ENCODE measurements around the gene B3GALT5.
"Not testable (repeated sequence)": the region's sequence is repeated elsewhere in the genome, so short reads cannot be mapped to it uniquely, and the experiment has no call there.

Gene B3GALT5

GRCh38 chr21:39612233-39613040 is at the start of gene B3GALT5:
Gene B3GALT5 (plus strand): TSS chr21:39612940. CDS start chr21:39660560, 47,620 bp downstream.
- peak; percentile 32 for DNase-seq

GRCh38 chr21:39564200-39564599 is 48.5 kb upstream of the B3GALT5 start:
- DNase-seq = peak; percentile 72

GRCh38 chr21:39567180-39567972 is 45.4 kb upstream of the B3GALT5 start:
- no peak for DNase-seq

- DNase-seq = no peak
Measured at GRCh38 chr21:39568361-39568760, 44.4 kb upstream of the B3GALT5 start.

GRCh38 chr21:39575775-39576174 is 37.0 kb upstream of the B3GALT5 start:
- DNase-seq = no peak

GRCh38 chr21:39576518-39577128 is 36.1 kb upstream of the B3GALT5 start:
- DNase-seq = no peak

GRCh38 chr21:39579734-39580332 is 32.9 kb upstream of the B3GALT5 start:
- no peak for DNase-seq

- DNase-seq = no peak
Measured at GRCh38 chr21:39580744-39581143, 32.0 kb upstream of the B3GALT5 start.

- no peak for DNase-seq
Measured at GRCh38 chr21:39581414-39581813, 31.3 kb upstream of the B3GALT5 start.

GRCh38 chr21:39582749-39583148 is 30.0 kb upstream of the B3GALT5 start:
- no peak for DNase-seq

- not testable (repeated sequence) for DNase-seq
Measured at GRCh38 chr21:39583586-39583985, 29.2 kb upstream of the B3GALT5 start.

- DNase-seq = no peak
Measured at GRCh38 chr21:39587376-39587775, 25.4 kb upstream of the B3GALT5 start.

GRCh38 chr21:39588884-39589283 is 23.9 kb upstream of the B3GALT5 start:
- DNase-seq = no peak

GRCh38 chr21:39593522-39593921 is 19.2 kb upstream of the B3GALT5 start:
- DNase-seq = no peak

GRCh38 chr21:39595465-39595864 is 17.3 kb upstream of the B3GALT5 start:
- DNase-seq = no peak

GRCh38 chr21:39597595-39597994 is 15.1 kb upstream of the B3GALT5 start:
- DNase-seq = no peak

- no peak for DNase-seq
Measured at GRCh38 chr21:39599191-39599970, 13.4 kb upstream of the B3GALT5 start.

- no peak for DNase-seq
Measured at GRCh38 chr21:39601187-39601928, 11.4 kb upstream of the B3GALT5 start.

GRCh38 chr21:39602076-39602689 is 10.6 kb upstream of the B3GALT5 start:
- DNase-seq = no peak

- no peak for DNase-seq
Measured at GRCh38 chr21:39602793-39603192, 9.9 kb upstream of the B3GALT5 start.

GRCh38 chr21:39604951-39605350 is 7.8 kb upstream of the B3GALT5 start:
- no peak for DNase-seq

Measured in NCI-H1105 (cell line).